Stimulated activated CD4-positive, alpha-beta T cell treated with anti-CD3 and anti-CD28 coated beads, Interleukin-15, amount 100 ng/mL, for 1 hour (primary cell): ENCODE measurements around the gene PRKN.

ENCODE experiments used
- DNase-seq, 2 donors: peaks; one replicate each; pipeline ENCODE4 v3.0.0-alpha.2; 2020; ENCODE audit warnings: low read depth in 1 of 2, low spot score in 1 of 2

The PRKN gene

GRCh38 chr6:162005372-162005771 is 722.2 kb downstream of the PRKN start:
- no peak for DNase-seq

DNA sequence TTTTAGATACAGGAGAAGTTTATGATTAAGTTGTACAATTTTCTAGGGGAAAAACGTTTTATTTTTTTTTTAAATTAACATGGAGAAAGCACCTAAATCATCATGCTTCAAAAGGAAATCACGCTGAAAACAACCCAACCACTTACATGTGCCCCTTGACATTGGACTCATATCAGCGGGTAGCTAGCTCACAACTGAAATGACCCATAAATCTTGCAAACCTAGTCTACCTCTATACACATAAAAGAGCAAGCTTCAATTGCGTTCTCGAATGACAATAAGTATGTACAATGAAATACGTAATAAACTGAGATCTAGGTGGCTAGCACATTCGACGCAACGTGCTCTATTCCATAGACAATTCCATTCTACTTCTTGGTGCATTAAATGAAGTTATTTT is 730.8 kb downstream of the PRKN start:
- no peak for DNase-seq

DNA sequence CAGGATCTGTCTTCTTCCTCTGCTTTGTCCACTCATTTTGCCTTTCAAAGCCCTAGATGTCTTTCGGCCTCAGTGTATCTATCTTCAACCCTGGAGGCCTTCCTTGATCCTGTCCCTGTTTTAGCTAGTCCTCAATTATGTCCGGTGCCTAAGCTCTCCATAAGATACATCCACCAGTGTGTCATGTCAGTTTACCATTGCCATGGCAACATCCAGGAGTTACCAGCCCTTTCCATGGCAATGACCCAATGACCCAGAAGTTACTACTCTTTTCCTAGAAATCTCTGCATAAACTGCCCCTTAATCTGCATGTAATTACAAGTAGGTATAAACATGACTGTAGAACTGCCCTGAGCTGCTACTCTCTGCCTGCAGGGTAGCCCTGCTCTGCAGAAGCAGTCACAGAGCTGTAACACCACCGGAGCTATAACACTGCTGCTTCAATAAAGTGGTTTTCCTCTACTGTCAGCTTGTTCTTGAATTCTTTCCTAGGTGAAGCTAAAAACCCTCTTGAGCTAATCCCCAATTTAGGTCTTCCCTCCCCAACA is 741.6 kb downstream of the PRKN start:
- no peak for DNase-seq

DNA sequence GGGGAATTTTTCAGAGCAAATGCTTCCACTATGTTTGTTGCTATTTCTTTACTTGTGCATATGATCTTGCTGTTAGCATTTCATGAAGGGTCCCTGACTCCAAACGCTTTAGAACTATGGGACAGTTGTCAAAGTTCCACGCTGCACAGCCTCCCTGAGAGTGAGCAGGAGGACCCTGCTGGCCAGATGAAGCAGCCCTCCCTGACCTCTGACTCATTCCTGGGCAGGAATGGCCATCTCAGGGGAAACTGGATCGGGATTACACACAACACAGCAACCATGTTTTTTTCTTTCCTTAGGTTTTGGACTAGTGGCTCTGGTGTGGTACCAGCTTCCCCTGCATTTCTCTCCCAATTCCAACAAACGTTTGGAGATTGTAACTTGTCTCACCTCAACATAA is 742.9 kb downstream of the PRKN start:
- no peak for DNase-seq

DNA sequence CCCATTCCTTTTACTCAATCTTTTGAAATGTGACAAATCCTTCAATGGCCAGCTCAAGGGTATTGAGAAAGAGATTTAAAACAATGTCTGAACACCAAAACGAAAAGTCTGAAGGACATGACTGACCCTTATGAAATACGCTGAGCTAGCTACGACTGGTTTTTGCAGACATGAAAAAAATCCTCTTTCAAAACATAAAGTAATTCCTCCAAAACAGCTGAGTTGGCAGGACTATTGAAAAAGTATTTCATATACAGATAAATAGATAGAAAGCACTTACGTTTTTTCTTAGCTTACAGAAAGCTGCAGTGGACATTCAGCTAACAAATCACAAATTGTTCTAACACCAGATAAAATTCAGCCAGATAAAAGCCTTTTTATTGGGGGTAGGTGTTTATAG is 751.0 kb downstream of the PRKN start:
- no peak for DNase-seq

DNA sequence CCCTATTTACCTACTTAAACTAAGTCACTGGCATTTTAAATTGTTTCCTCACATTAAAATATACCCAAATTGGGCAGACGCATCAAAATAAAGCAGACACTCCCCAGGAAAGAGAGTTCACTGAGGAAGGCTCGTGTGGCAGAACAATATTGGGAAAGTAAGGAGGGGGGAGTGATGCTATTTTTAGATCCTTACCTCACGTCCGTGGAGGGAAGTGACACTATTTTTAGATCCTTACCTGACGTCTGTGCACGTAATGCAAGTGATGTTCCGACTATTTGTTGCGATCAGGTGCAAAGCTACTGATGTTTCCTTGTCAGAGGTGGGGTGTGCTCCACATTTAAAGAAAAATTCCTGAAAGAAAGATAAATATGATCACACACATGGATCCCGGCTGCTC is 754.5 kb downstream of the PRKN start:
- DNase-seq, result no peak

DNA sequence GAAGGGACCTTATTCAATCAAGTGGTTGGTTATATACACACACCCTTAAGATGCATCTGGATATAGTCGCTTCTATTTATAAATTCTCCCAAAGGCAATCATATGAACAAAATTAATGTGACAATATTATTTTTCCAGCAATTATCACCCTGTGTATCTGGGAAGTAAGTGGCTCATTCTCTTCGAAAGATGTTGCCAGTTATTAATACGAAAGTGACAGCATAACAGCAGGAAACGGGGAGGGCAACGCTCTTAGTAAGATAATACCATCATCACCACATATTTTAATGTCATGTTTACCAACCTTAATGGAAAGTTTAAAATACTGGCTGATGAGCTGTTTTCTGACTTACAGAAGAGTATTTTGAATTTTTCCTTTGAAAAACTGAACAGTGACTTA is 756.5 kb downstream of the PRKN start:
- DNase-seq, result no peak

GRCh38 chr6:161963634-161964234 is 763.8 kb downstream of the PRKN start:
- no peak for DNase-seq

DNA sequence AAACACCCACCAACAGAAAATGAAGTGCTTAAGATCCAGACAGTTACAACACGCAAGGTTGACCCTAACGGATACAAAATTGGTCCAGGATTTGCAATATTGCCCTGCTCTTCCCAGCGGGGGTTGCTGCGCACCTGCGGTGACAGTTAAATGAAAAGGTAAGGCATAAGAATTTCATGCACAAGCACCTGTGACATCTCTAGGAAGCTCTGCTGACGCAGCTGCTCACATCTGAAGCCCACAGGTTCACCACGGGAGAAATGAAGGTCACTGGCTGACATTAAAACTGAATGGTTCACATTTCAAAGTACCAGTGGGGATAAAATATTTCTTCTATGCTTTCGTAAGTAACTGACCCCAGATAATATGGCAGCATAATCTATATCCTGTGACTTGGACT is 764.4 kb downstream of the PRKN start:
- DNase-seq, result no peak

DNA sequence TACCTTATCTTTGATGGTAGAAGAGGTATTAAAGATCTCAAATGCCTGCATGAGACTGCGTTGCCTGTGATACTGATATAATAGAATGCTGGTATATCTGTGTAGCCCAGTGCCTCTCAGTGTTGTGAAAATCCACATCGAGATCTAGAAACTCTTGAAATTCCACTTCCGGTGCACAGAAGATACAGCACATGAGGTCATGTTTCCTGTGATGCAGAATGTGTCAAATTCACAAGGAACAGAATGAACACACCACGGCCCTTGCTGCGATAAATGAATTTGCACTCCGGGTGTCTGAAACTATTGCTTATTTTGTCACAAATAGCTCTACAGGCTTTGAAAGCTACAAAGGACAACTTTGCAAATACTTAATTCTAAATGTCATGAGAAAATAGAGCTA is 765.8 kb downstream of the PRKN start:
- no peak for DNase-seq

DNA sequence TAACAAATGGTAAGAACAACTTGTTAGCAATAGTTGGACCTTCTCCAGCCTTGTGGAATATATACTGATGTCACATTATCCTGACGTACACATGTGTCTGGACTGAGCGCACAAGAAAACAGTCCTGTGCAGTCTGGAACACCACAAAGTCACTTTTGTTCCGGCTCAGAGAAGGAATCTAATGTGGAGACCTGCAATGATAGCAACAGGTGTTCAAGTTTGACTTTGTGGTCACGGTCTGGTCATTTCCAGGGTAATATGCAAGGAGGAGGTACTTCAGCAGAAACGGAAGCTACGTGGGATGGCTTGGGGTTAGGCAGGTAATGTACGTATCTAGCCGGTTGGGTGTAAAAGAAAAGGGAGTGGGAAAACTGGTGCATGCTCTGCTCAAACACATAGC is 766.5 kb downstream of the PRKN start:
- DNase-seq, result no peak

- DNase-seq, result no peak
These were observed 768.5 kb downstream of the PRKN start for GRCh38 chr6:161959072-161959471.

DNA sequence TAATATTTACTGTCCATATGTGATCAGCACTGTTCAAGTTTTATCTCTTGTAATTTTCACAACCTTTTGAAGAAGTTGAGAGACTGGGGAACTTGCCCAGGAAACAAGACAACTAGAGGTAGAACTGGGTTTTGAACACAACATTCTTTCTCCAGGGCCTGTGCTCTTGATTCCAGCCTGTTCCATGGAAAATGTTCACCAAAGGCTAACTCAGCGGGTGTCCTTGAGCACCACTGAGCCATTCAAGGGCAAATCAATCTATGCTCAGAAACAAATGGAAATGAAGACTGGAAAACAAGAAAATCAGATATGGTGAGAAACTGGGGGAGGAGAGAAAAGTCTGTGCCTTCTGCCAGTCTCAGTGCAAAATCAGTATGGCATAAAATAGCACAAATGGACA is 771.5 kb downstream of the PRKN start:
- no peak for DNase-seq

GRCh38 chr6:161954699-161955276 is 772.8 kb downstream of the PRKN start:
- no peak for DNase-seq

DNA sequence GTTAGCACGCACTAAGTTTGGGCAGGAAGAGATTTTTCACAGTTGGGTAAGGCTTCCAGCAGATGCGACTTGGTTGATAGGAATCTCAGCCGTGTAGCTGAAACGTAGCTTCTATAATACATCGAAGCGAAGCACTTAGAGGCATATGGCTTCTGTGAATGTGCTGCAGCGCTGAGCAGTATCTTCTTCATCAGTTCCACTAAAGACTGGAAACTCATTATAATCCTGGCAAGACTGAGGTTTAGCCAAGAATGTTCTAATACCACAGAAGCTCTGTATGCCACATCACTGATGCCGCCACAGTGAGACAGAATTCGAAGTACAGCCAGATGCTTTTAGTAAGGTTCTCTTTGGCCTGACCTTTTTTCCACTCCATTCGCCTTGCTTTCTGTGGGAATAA is 773.5 kb downstream of the PRKN start:
- no peak for DNase-seq

GRCh38 chr6:161951126-161951525 is 776.4 kb downstream of the PRKN start:
- no peak for DNase-seq

DNA sequence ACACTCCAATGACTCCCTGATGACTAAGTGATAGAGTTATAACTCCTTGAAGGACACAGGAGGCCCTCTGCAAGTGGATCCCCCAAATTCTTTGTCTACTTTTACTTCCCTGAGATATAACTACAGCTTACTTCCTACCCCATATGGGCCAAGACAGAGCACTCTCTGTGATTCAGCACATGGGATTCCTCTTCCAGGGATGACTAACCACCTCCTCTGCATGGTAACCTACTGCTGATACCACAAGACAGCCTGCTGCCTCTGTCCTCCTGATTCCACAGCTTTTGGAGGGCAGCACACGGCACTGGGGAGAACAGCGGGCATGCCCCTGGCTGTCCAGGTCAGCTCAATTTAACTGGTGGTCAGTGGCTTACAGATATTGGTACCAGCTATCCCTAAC is 778.0 kb downstream of the PRKN start:
- no peak for DNase-seq

DNA sequence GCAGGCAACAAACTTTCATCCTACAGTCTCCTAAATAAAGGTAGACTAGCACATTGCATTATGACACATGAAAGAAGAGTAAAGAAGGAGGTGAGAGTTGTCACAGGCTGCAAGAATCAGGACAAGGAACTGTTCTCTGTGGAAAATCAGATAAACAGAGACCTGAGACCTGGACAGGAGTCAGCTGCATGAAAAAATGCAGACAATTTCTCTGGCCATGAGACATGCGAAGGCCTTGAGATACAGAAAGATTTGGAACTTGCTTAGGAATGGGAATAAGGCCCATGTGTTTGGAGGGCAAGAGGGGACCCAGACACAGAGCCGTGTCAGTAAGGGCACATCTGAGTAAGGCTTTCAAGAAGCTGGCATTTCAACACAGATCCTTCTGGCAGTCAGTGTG is 779.1 kb downstream of the PRKN start:
- DNase-seq, result no peak

DNA sequence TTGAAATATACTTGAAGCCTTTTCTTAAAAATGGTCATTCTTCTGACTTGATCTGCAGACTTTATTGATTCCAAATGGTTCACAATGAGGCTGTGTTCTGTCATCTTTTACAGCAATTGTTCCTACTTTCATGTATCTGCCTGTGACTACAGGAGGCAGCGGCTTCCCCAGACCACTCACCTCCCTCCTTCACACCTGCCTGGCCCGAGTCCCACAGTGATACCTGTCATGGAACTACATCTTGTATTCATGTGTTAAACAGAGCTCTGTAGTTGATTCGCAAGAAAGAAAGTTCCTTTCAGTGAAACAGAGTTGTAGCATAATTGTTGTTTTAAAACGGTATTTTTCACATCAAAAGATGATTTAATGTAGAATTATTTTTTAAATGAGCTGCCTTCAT is 780.2 kb downstream of the PRKN start:
- DNase-seq, result no peak

DNA sequence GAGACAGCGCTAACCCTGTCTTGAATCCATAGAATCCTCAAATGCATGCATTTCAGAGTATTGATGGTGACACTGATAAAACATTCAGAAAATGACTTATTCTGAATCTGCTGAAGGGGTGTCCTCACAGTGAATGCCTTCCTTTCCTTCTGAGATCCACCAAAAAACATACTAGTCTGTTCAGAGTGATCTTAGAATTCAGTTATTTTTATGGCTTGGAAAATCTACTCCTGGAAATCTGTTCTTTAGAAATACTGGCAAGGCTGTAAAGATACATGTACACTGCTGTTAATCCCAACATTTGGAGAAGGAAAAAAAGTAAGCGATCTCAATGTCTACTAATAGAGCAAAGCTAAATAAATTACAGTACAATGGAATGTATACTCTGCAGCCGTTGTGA is 781.1 kb downstream of the PRKN start:
- DNase-seq, result no peak

GRCh38 chr6:161943561-161943960 is 784.0 kb downstream of the PRKN start:
- no peak for DNase-seq

DNA sequence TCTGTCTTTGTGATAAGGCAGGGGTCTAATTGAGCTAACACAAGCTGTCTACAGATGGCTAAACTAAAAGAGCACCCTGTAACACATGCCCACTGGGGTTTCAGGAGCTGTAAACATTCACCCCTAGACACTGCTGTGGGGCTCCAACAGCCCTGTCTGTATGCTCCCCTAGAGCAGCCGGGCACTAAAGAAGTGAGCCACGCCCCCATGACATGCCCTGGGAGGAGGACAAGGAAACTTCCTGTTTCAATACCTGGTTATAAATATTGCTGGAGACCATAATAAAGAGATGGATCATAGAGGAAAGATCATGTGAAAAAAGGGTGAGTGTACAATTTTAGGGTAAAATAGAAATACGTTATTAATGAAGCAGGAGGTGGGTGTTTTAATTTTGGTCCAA is 786.0 kb downstream of the PRKN start:
- no peak for DNase-seq

DNA sequence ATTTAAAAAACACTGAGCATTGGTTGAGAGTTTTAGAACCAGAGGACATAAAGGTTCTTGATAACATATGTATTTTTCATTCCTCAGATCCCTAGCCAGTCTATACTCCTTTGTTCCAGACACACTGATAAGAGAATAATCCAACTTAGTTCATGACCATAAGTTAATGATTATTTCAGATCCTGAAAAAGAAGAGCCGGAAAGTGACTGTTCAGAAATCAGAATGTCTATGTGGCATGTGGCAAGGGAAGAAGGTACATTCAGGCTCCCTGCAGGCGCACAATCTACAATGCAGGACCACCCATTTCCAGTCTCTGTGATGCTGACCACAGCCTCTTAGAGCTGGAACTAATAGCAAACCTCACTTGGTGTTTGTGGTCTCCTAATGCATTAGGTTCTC is 787.0 kb downstream of the PRKN start:
- no peak for DNase-seq
